HG02870 (cell line): ENCODE measurements around the gene NEIL3.
A peak's percentile ranks its signal among the peaks of the same experiment; 100 is the strongest.
"Not testable (repeated sequence)": the region's sequence is repeated elsewhere in the genome, so short reads cannot be mapped to it uniquely, and the experiment has no call there.

Experiments
- ATAC-seq: cut with Tn5 transposase; IDR thresholded peaks from one replicate; pipeline ENCODE4 v1.9.1; 2021; ENCODE audit warnings: mild to moderate bottlenecking, moderate library complexity; ENCODE audit not compliant: unreplicated experiment

The NEIL3 gene

GRCh38 chr4:177301126-177301639, 8.5 kb upstream of the NEIL3 start:
- no peak for ATAC-seq

GRCh38 chr4:177302371-177303100, 7.1 kb upstream of the NEIL3 start:
- no peak for ATAC-seq

- ATAC-seq = no peak
These were observed 5.6 kb upstream of the NEIL3 start for GRCh38 chr4:177304094-177304493.

DNA sequence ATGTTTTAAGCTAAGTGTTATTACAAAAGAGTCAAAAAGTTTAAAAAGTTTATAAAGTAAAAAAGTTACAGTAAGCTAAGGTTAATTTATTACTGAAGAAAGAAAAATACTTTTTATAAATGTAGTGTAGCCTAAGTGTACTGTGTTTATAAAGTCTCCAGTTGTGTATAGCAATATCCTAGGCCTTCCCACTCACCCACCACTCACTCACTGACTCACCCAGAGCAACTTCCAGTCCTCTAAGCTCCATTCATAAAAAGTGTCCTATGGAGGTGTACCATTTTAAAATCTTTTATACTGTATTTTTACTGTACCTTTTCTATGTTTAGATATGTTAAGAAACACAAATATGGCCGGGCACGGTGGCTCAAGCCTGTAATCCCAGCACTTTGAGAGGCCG, 4.8 kb upstream of the NEIL3 start:
- not testable (repeated sequence) for ATAC-seq

- no peak for ATAC-seq
These were observed 1.5 kb upstream of the NEIL3 start for GRCh38 chr4:177308125-177308524.

GRCh38 chr4:177308847-177309521, 690 bp upstream of the NEIL3 start:
- no peak for ATAC-seq

DNA sequence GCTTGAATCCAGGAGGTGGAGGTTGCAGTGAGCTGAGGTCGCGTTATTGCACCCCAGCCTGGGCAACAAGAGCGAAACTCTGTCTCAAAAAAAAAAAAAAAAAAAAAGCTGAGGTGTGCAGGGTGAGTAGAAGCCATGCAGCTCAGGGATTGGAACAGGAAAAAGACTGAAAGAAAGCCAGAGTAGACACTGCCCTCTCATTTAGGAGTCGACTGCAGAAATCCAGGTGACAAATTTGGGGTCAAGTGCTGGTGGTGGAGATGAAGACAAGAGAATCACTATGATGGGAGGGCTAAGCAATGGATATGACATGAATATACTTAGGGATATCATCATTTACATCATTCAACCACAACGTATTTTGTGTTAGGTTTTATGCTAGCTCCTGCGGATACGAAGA, 1.9 kb downstream of the NEIL3 start:
- ATAC-seq = no peak

- no peak for ATAC-seq
These were observed 3.6 kb downstream of the NEIL3 start for GRCh38 chr4:177313263-177313662.

DNA sequence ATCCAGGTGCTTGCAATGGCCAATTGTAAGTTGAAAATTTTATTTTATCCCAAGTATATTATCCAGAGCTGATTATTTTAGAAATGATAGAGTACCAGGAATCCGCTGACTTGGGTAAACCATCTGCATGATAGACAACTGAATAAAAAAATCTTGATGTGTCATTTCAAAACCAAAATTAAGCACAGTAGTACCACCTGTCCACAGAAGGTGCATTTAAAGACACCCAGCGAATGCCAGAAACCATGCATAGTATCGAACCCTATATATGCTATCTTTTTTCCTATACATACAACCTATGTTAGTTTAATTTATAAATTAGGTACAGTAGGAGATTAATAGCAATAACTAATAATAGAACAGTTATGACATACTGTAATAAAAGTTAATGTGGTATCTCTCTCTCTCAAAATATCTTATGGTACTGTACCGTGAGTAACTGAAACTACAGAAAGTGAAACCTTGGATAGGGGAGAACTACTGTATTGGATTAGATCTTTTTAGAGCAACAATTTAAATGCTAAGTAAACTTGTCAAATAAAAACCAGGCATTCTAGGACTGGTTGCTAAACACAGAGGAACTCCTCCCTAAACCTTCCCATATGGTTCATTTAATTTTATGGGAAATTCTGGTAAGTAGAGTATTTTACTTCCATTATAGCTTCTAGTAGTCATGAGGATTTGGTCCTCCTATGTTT, 6.2 kb downstream of the NEIL3 start:
- no peak for ATAC-seq

DNA sequence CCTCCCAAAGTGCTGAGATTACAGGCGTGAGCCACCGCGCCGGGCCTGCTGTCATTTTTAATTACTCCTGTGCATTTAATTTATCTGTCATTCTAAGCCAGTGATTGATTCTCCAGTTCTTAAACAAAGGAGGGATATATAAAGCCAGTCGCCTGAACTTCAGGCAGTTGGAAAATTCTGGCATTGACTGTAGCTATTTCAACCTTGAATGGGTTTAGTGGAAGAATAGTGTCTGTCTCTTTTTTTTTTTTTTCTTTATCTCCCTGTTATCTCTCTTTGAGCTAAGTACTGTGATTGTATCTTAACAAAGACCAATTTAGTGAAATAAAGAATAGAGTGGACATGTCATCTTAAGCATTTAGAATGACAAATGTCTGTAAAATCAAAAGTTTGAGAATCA, 11.0 kb downstream of the NEIL3 start:
- ATAC-seq = no peak

DNA sequence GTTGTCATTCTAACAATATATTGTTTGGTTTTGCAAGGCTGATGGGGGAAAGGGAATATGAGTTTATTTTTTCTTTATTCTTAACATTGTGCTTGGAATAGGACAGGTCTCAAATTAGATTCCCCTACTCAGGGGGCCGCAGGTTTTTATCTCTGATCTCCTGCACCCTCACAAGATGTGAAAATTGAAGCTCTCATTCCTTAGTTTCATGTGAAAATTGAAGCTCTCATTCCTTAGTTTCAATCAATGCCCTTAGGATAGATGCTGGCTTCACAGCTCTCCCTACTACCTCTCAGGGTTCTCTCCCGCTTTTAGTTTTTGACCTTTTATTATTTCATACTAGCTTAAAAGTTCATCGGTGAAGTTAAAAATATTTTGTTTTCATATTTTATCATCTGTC, 12.0 kb downstream of the NEIL3 start:
- no peak for ATAC-seq

- no peak for ATAC-seq
These were observed 12.6 kb downstream of the NEIL3 start for GRCh38 chr4:177322266-177322665.

DNA sequence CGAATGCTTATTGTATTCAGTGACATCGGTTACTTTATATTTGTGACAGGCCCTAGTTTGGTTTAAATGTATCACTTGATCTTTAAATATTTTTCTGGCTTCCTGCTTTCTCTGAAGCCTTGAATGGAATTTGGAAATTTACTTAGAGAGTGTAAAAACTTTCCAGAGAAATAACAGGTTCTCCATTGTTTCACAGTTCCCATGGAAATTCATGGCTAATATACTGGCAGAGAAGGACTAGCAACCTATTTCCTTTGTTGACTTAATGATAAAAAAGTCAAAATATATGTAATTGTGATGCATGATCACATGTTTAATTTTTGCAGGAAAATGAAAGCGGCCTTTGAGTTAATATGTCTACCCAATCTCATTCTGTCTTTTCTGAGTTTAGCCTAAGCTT, 13.2 kb downstream of the NEIL3 start:
- no peak for ATAC-seq

- ATAC-seq = no peak
These were observed 13.7 kb downstream of the NEIL3 start for GRCh38 chr4:177323416-177323815.

DNA sequence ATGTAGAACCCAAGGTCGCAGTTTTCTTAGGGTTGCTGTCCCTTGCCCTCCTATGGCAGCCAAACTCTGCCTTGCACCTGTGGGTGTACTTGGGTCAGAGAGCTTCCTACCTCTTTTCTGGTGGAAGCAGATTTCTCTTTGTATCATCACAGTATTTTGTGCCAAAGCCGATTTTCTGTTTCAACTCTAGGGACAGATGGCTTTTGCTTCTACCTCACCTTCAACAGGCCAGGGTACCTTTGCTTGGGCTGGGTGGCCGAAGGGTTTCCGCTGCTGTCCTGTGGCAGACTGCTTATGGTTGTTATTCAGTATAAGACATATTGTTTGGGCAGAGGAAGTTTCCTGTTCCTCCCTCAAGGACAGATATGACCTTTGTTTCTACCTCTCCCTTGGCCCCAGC, 22.4 kb downstream of the NEIL3 start:
- ATAC-seq = no peak

GRCh38 chr4:177339477-177340374, 30.1 kb downstream of the NEIL3 start:
- peak; percentile 98 for ATAC-seq

GRCh38 chr4:177348348-177348747, 38.7 kb downstream of the NEIL3 start:
- ATAC-seq = no peak

- ATAC-seq = no peak
These were observed 39.5 kb downstream of the NEIL3 start for GRCh38 chr4:177349191-177349590.

DNA sequence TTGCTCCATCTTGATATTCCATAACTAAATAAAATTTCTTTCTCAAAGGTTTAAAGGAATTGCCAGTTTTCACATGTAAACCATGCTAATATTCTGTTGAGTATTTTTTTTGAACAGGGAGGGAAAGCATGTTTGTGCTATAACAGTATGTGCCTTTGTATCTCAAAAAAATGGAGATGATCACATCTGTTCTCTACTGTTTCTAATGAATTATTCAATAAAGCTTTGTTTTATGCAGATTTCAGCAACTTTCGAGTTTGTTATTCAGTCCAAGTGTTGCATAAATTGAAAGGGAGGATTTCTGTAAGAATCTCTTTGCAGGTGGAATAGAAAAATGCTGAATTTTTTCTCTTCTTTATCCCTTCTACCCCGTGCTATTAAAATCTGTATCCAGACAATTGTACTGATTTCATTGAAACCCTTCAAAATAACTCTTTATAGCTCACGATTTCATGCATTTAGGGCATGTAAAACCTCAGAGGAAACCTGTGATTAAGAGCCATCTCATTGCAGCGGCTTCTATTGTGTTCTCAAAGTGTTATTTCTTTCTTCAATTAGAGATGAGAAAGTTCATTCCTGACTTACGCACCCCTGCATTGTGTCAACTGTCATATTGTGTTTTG, 42.1 kb downstream of the NEIL3 start:
- ATAC-seq = no peak

- ATAC-seq = no peak
These were observed 46.5 kb downstream of the NEIL3 start for GRCh38 chr4:177356206-177356605.
